Measurements from ENCODE around the gene TNNT2. TPM values are rescaled to one million over a fixed set of nuclear protein-coding genes. Genes with fewer than 3 reads are reported as not detected.

TNNT2 gene
- total RNA-seq, 1 donor from 2014 or later = 13.2 TPM

- Mint-ChIP-seq H3K4me3 (no peak overlapping the region), H3K4me1 (peaks cover 34% of the 10 kb centered on the region), H3K27ac (peak overlapping the region; percentile 79), H3K9me3 (no peaks in the 10 kb centered on the region), H3K36me3 (no peaks in the 10 kb centered on the region), H3K27me3 (ENCODE audit: insufficient read depth, low read depth) (peaks cover 17% of the 10 kb centered on the region)
- Histone ChIP-seq H3K36me3 (no peaks in the 10 kb centered on the region), H3K79me2 (ENCODE audit: low read depth) (no peaks in the 10 kb centered on the region), H3K4me2 (no peak overlapping the region), H3K4me1 (peaks cover 12% of the 10 kb centered on the region), H3K27me3 (no peaks in the 10 kb centered on the region), H3K9me3 (ENCODE audit: low read depth) (no peaks in the 10 kb centered on the region), H3K4me3 (no peak overlapping the region), H2AFZ (replicated peaks) (no peak overlapping the region), H3K9ac (no peak overlapping the region), H3K27ac (no peak overlapping the region), H3F3A (ENCODE audit: low read depth) (no peaks in the 10 kb centered on the region), H4K20me1 (ENCODE audit: low read depth) (no peaks in the 10 kb centered on the region)
- no peak for TF ChIP-seq CTCF (IDR thresholded peaks at IDR 0.05)
- no peak for DNase-seq (ENCODE audit: low spot score)
Observed at GRCh38 chr1:201423655-201424054, 46.2 kb upstream of the TNNT2 start.

GRCh38 chr1:201422436-201423030 is 45.1 kb upstream of the TNNT2 start:
- Mint-ChIP-seq H3K27me3 (ENCODE audit: insufficient read depth, low read depth) (peaks cover 20% of the 10 kb centered on the region), H3K4me1 (peaks cover 36% of the 10 kb centered on the region), H3K27ac (peak overlapping the region; percentile 65), H3K9me3 (no peaks in the 10 kb centered on the region), H3K36me3 (no peaks in the 10 kb centered on the region), H3K4me3 (no peak overlapping the region)
- no peak overlapping the region for H3K9ac ChIP-seq
- H3K27ac ChIP-seq = no peak overlapping the region
- no peaks in the 10 kb centered on the region for H3K27me3 ChIP-seq
- no peaks in the 10 kb centered on the region for H4K20me1 ChIP-seq (ENCODE audit: low read depth)
- no peak for DNase-seq (ENCODE audit: low spot score)
- no peaks in the 10 kb centered on the region for H3K79me2 ChIP-seq (ENCODE audit: low read depth)
- no peaks in the 10 kb centered on the region for H3F3A ChIP-seq (ENCODE audit: low read depth)
- H3K36me3 ChIP-seq = no peaks in the 10 kb centered on the region
- peaks cover 12% of the 10 kb centered on the region for H3K4me1 ChIP-seq
- TF ChIP-seq EZH2phosphoT487 (IDR thresholded peaks at IDR 0.05) (no peak), EZH2 (IDR thresholded peaks at IDR 0.05) (no peak), CTCF (IDR thresholded peaks at IDR 0.05) (no peak)
- H2AFZ ChIP-seq (replicated peaks) = no peak overlapping the region
- H3K4me3 ChIP-seq = no peak overlapping the region
- no peaks in the 10 kb centered on the region for H3K9me3 ChIP-seq (ENCODE audit: low read depth)
- H3K4me2 ChIP-seq = no peak overlapping the region

DNA sequence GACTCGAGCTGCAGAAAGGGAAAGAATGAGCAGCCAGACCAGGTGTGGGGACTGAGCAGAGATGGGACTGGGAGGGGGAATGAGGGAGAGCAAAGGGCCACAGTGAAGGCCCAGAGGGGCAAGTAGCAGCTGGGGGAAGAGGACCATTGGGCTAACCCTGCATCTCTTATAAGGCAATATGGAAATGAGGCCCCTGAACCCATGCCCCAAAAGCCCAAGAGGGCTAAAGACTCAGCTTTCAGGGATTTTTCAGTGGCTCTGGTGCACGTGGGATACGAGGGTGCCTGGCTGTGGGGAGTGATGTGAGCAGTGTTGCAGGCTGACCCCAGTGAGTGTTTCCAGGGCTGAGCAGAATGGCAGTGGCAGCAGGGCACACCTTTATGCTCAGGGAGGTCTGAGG is 44.5 kb upstream of the TNNT2 start:
- Mint-ChIP-seq H3K36me3 (no peaks in the 10 kb centered on the region), H3K27ac (peak overlapping the region; percentile 65), H3K4me1 (peaks cover 37% of the 10 kb centered on the region), H3K9me3 (no peaks in the 10 kb centered on the region), H3K27me3 (ENCODE audit: insufficient read depth, low read depth) (peaks cover 18% of the 10 kb centered on the region), H3K4me3 (no peak overlapping the region)
- Histone ChIP-seq H3F3A (ENCODE audit: low read depth) (no peaks in the 10 kb centered on the region), H3K4me3 (no peak overlapping the region), H2AFZ (replicated peaks) (no peak overlapping the region), H3K9ac (no peak overlapping the region), H3K36me3 (no peaks in the 10 kb centered on the region), H3K27ac (no peak overlapping the region), H4K20me1 (ENCODE audit: low read depth) (no peaks in the 10 kb centered on the region), H3K79me2 (ENCODE audit: low read depth) (no peaks in the 10 kb centered on the region), H3K9me3 (ENCODE audit: low read depth) (no peaks in the 10 kb centered on the region), H3K4me1 (peaks cover 12% of the 10 kb centered on the region), H3K4me2 (no peak overlapping the region), H3K27me3 (no peaks in the 10 kb centered on the region)
- TF ChIP-seq CTCF (IDR thresholded peaks at IDR 0.05) = no peak
- no peak for TF ChIP-seq EZH2phosphoT487 (IDR thresholded peaks at IDR 0.05)
- no peak for TF ChIP-seq EZH2 (IDR thresholded peaks at IDR 0.05)
- no peak for DNase-seq (ENCODE audit: low spot score)

Data from neural progenitor cell (in vitro differentiated cells).